Right lobe of liver (tissue), 6 donors: ENCODE data around the gene KCTD15. TPM values are rescaled to one million over a fixed set of nuclear protein-coding genes. Genes with fewer than 3 reads are reported as not detected.

Experiments
- ATAC-seq, 4 donors: fragments of 200-7000 bp; cut with Tn5 transposase; one replicate each; pipeline ENCODE4 v1.9.1; 2020; ENCODE audit warnings: mild to moderate bottlenecking in 4 of 4, moderate library complexity in 4 of 4
- DNase-seq, 3 donors: peaks; one replicate each; pipeline ENCODE4 v3.0.0-alpha.2; 2020
- H3K27ac ChIP-seq, 3 donors: fragments of 200-600 bp; one replicate each; pipeline ENCODE4 v1.8.0; 2022
- H3K27me3 ChIP-seq, 2 donors: fragments of 200-600 bp; one replicate each; pipeline ENCODE4 v1.8.0; 2022
- H3K36me3 ChIP-seq, 4 donors: fragments of 200-600 bp; sonication (generic) in 1 of 4; one replicate each; pipeline versions ENCODE4 v1.5.1 to v1.8.0; 2017 to 2022; ENCODE audit warnings: control low read depth in 1 of 4
- H3K4me1 ChIP-seq, 4 donors: fragments of 200-600 bp; sonication (generic) in 1 of 4; one replicate each; pipeline versions ENCODE4 v1.5.1 to v1.8.0; 2017 to 2022; ENCODE audit warnings: control low read depth in 1 of 4
- H3K4me3 ChIP-seq, 3 donors: fragments of 200-600 bp; one replicate each; pipeline ENCODE4 v1.8.0; 2022
- H3K9me3 ChIP-seq, 4 donors: fragments of 200-600 bp; sonication (generic) in 1 of 4; one replicate each; pipeline versions ENCODE4 v1.5.1 to v1.8.0; 2017 to 2022; ENCODE audit warnings: control low read depth in 1 of 4
- POLR2A ChIP-seq: fragments of 450-650 bp; IDR thresholded peaks from one replicate; pipeline ENCODE4 v1.6.1; 2017; ENCODE audit warnings: antibody characterized with exemption, mild to moderate bottlenecking
- WGBS: methylation state at CpG from one replicate; pipeline ENCODE4 v1.1.6; 2018; ENCODE audit warnings: low coverage, low lambda C conversion rate; ENCODE audit not compliant: insufficient coverage; ENCODE audit errors: missing lambda C conversion rate; 5-methylcytosine and 5-hydroxymethylcytosine counted together
- intact Hi-C, 2 donors: fragments of 100-400 bp; cut with DNase I; formaldehyde crosslinking; loops; one replicate each; pipeline versions ENCODE4 v1.11.2 to v1.14.1; 2022
- total RNA-seq, 6 experiments: library from RNA; depleted of rRNA in 2 of 6; stranded (reverse); fragments of >200 nt in 2 of 6; fragmentation: NEBNext Ultra II Directional in 3 of 6; extraction: Animal tissue kit (Norgen Biotek cat#: 25700) in 3 of 6; gene quantifications; one replicate each; pipeline versions ENCODE4 v1.1.0 to v1.2.4, GENCODE V29; 2016 to 2023
- TF ChIP-seq, protein P1 (sequence below), 4 donors: fragments of 200-600 bp in 3 of 4; fragments of 450-650 bp in 1 of 4; IDR thresholded peaks; one replicate each; pipeline versions ENCODE4 v1.5.1 to v1.8.0; 2016 to 2022; ENCODE audit warnings: antibody characterized with exemption in 4 of 4, mild to moderate bottlenecking in 2 of 4
- donor health status: DM: no; HTN: yes; CAD: no.
- donor health status: DM: no; HTN: no; CAD: no.
- donor health status: DM: no; HTN: no; CAD: no.
- donor health status: DM: no; HTN: yes; CAD: no.
- donor health status: DM: no; HTN: yes; CAD: no.

The KCTD15 gene
- total RNA-seq, 6 experiments from 2014 or later, result 5.0 to 27.0 (median 11.5) TPM

DNA sequence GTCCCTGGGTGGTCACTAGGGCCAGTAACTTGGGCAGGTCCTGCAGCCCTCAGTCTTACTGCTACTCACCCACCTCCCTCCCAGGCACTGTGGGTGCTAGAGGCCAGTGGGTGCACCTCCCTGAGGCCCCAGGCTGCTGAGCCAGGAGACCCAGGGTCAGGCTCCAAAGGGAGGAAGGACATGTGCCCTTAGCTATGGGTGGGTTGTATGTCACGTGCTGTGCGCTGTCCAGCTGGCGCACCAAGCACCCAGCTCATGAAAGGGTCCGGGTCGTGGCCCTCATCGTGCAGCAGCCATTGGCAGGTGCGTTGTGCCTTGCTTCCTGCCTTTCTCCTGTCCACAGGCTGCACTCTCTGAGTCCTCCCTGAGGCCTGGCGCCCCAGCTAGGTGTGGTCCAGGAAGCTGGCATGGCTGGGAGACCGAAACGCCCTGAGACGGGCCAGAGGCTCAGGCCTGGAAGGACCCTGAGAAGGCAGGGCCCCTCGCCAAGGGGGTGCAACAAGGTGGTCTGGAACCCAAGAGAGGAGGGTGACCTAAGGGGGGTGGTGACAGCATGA lies 47.0 kb upstream of the KCTD15 start:
- H3K4me3 ChIP-seq, result no peak overlapping the region
- intact Hi-C loops, result no loop called here
- DNase-seq (no peak), ATAC-seq (no peak)
- no CpG with 5 or more reads among the region's 12 CpGs for WGBS
- no peaks in the 10 kb centered on the region for H3K4me1 ChIP-seq
- no peaks in the 10 kb centered on the region for H3K9me3 ChIP-seq
- H3K27me3 ChIP-seq, result no peaks in the 10 kb centered on the region
- TF ChIP-seq, protein P1, sequence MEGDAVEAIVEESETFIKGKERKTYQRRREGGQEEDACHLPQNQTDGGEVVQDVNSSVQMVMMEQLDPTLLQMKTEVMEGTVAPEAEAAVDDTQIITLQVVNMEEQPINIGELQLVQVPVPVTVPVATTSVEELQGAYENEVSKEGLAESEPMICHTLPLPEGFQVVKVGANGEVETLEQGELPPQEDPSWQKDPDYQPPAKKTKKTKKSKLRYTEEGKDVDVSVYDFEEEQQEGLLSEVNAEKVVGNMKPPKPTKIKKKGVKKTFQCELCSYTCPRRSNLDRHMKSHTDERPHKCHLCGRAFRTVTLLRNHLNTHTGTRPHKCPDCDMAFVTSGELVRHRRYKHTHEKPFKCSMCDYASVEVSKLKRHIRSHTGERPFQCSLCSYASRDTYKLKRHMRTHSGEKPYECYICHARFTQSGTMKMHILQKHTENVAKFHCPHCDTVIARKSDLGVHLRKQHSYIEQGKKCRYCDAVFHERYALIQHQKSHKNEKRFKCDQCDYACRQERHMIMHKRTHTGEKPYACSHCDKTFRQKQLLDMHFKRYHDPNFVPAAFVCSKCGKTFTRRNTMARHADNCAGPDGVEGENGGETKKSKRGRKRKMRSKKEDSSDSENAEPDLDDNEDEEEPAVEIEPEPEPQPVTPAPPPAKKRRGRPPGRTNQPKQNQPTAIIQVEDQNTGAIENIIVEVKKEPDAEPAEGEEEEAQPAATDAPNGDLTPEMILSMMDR (IDR thresholded peaks at IDR 0.05), result no peak
- no peak for TF ChIP-seq POLR2A
- no peak overlapping the region for H3K27ac ChIP-seq
- no peaks in the 10 kb centered on the region for H3K36me3 ChIP-seq

DNA sequence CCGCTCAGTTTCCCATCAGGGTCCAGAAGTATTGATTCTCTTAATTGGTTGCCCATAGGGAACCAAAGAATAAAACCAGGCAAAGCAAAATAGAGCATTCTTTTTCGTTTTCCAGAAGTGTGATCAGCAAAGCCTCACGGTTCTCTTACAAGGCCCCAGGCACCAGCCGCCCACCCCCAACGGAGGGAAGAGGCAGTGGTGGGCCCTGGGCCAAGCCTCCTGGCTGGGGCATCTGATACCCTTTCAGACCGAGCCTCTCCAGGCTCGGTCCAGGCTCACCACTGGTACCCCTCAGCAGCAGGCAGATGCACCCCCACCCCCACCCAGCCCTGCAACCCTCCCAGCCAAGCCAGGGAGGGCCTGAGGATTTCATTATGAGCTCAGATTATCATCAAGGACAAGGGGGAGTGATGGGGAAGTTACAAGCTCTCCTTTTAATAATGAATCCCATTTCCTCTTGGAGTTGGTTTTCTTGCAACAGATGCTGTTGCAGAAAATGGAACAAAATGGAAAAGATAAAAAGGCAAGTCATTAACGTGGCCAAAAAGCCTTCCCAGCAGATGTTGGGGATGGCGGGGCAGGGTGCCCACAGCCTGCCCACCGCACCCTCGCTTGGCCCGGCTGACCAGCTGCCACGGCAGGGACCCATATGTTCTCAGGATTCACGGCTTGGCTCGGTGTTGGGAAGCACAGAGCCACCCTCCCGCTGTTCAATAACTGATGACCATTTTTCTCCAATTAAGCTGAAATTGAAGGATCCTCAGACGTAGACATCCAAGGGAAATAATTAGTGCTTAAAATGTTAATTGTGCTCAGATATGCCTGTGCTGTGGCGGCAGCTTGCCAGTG lies 45.9 kb upstream of the KCTD15 start:
- H3K9me3 ChIP-seq, result no peaks in the 10 kb centered on the region
- H3K4me3 ChIP-seq, result no peak overlapping the region
- no peak for DNase-seq
- no peaks in the 10 kb centered on the region for H3K27me3 ChIP-seq
- H3K27ac ChIP-seq, result no peak overlapping the region
- no peaks in the 10 kb centered on the region for H3K36me3 ChIP-seq
- intact Hi-C loops, result no loop called here
- no peak for ATAC-seq
- no peaks in the 10 kb centered on the region for H3K4me1 ChIP-seq
- 65% methylated on average over 17 of the region's 18 CpGs for WGBS
- TF ChIP-seq, protein P1 (IDR thresholded peaks at IDR 0.05), result no peak

GRCh38 chr19:33751436-33751770 lies 45.3 kb upstream of the KCTD15 start:
- Histone ChIP-seq H3K27me3 (no peaks in the 10 kb centered on the region), H3K9me3 (no peaks in the 10 kb centered on the region), H3K36me3 (no peaks in the 10 kb centered on the region), H3K4me3 (no peak overlapping the region), H3K27ac (no peak overlapping the region), H3K4me1 (no peaks in the 10 kb centered on the region)
- intact Hi-C loops, result no loop called here
- ATAC-seq (no peak), DNase-seq (no peak)
- WGBS, result no CpG with 5 or more reads among the region's 5 CpGs
- TF ChIP-seq, protein P1 (IDR thresholded peaks at IDR 0.05), result no peak
- TF ChIP-seq POLR2A, result no peak

GRCh38 chr19:33752018-33752800 lies 44.5 kb upstream of the KCTD15 start:
- DNase-seq, result no peak
- intact Hi-C loops, result no loop called here

More at GRCh38 chr19:33752018-33752800, 44.5 kb upstream of the KCTD15 start:
- Histone ChIP-seq H3K4me1 (no peaks in the 10 kb centered on the region), H3K27ac (no peak overlapping the region), H3K4me3 (no peak overlapping the region), H3K36me3 (no peaks in the 10 kb centered on the region), H3K27me3 (no peaks in the 10 kb centered on the region), H3K9me3 (no peaks in the 10 kb centered on the region)
- WGBS, result 57% methylated on average over 15 of the region's 27 CpGs
- no peak for ATAC-seq
- TF ChIP-seq, protein P1 (IDR thresholded peaks at IDR 0.05), result no peak
- TF ChIP-seq POLR2A, result no peak
